ENCODE results near the gene NOM1. TPM values are rescaled to one million over a fixed set of nuclear protein-coding genes. Genes with fewer than 3 reads are reported as not detected.

NOM1 gene
- total RNA-seq, 2 experiments from 2014 or later: 25.5 to 27.6 TPM

DNA sequence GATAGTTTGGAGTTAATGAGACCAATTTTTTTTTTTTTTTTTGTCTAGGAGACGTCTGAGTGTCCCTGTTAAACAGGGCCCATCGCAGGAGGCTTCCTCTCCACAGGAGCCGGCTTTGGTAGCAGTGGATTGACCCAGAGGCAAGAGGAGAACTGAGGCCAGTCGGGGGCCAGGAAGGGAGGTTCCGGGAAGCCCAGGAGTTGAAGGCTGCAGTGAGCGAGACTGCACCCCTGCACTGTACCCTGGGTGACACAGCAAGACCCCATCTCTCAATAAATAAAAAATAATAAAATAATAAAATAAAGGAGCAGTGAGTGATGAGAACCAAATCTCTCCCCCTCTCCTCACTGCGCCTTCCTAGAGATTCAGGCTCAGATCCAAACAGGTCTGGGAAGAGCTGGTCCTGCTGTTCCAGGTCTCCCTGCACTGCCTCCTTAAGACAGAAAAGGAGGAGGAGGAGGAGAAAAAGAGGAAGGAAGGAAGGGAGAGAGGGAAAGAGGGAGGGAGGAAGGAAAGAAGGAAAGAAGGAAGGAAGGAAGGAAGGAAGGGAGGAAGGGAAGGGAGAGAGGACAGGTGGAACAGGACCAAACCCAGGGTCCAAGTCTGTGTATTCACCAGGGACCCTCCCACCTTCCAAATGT, 57.4 kb downstream of the NOM1 start:
- Histone ChIP-seq H3K4me3 (ENCODE audit: low read length) (no peak overlapping the region), H3K27me3 (ENCODE audit: control insufficient read depth in 1 of 2, insufficient read depth in 2 of 2, low read length in 2 of 2) (peaks cover 71 to 77% of the 10 kb centered on the region in 2 experiments), H3K4me1 (ENCODE audit: insufficient read depth, low read length) (peaks cover 31% of the 10 kb centered on the region), H3K36me3 (ENCODE audit: insufficient read depth, low read length) (no peaks in the 10 kb centered on the region), H3K9me3 (ENCODE audit: control insufficient read depth in 1 of 2, insufficient read depth in 1 of 2, low read length in 2 of 2) (peaks cover 0 to 44% of the 10 kb centered on the region in 2 experiments), H3K27ac (ENCODE audit: low read depth in 1 of 2, low read length in 2 of 2) (no peak overlapping the region)
- Mint-ChIP-seq H3K9me3 (no peaks in the 10 kb centered on the region), H3K27ac (no peak overlapping the region), H3K36me3 (ENCODE audit: low read depth) (no peaks in the 10 kb centered on the region), H3K4me1 (ENCODE audit: low read depth) (peaks cover 18% of the 10 kb centered on the region), H3K27me3 (peaks cover 63% of the 10 kb centered on the region), H3K4me3 (peak overlapping the region; percentile 45)
- intact Hi-C loops (cut with DNase I, micrococcal nuclease): no loop called here
- POLR2A ChIA-PET: no interaction called here
- TF ChIP-seq, protein P1, sequence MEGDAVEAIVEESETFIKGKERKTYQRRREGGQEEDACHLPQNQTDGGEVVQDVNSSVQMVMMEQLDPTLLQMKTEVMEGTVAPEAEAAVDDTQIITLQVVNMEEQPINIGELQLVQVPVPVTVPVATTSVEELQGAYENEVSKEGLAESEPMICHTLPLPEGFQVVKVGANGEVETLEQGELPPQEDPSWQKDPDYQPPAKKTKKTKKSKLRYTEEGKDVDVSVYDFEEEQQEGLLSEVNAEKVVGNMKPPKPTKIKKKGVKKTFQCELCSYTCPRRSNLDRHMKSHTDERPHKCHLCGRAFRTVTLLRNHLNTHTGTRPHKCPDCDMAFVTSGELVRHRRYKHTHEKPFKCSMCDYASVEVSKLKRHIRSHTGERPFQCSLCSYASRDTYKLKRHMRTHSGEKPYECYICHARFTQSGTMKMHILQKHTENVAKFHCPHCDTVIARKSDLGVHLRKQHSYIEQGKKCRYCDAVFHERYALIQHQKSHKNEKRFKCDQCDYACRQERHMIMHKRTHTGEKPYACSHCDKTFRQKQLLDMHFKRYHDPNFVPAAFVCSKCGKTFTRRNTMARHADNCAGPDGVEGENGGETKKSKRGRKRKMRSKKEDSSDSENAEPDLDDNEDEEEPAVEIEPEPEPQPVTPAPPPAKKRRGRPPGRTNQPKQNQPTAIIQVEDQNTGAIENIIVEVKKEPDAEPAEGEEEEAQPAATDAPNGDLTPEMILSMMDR (IDR thresholded peaks at IDR 0.05): no peak
- no peak for DNase-seq
- ATAC-seq (ENCODE audit: poor library complexity): no peak
- CTCF ChIA-PET: no interaction called here

DNA sequence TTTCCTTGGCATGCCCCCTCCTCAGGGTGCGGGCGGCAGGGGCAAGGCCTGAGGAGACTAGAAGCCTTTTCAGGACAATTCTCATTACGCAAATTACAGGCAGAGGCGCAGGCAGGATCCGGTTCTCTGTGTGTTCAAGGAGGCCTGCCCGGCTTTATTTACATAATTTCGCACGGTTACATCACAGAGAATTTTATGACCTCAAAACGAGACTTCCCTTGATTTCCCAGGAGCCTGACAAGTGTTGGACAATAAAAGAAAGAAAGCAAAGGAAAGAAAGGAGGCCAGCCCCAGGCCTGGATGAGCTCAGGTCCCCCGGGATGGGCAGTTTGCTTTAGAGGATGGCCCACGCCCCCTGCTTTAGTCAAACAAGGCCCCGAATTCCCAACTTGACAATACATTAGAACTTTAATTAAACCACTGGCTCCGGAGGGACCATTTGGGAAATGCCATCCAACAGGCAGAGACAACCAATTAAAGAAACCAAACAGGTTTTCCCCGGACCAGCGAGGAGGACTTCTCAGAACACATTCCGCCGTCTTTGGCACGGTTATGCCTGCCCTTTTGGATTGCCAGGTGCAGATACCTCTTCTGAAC, 58.1 kb downstream of the NOM1 start:
- no peak for DNase-seq
- H3K27me3 ChIP-seq (ENCODE audit: control insufficient read depth in 1 of 2, insufficient read depth in 2 of 2, low read length in 2 of 2): peaks cover 71 to 77% of the 10 kb centered on the region in 2 experiments
- Mint-ChIP-seq H3K4me3 (peak overlapping the region; percentile 45), H3K9me3 (no peaks in the 10 kb centered on the region), H3K27ac (no peak overlapping the region), H3K4me1 (ENCODE audit: low read depth) (peaks cover 17% of the 10 kb centered on the region), H3K36me3 (ENCODE audit: low read depth) (no peaks in the 10 kb centered on the region), H3K27me3 (peaks cover 65% of the 10 kb centered on the region)
- TF ChIP-seq, protein P1 (IDR thresholded peaks at IDR 0.05): no peak
- ChIA-PET POLR2A (no interaction called here), CTCF (no interaction called here)
- peaks cover 27% of the 10 kb centered on the region for H3K4me1 ChIP-seq (ENCODE audit: insufficient read depth, low read length)
- H3K27ac ChIP-seq (ENCODE audit: low read depth in 1 of 2, low read length in 2 of 2): no peak overlapping the region
- peaks cover 0 to 42% of the 10 kb centered on the region in 2 experiments for H3K9me3 ChIP-seq (ENCODE audit: control insufficient read depth in 1 of 2, insufficient read depth in 1 of 2, low read length in 2 of 2)
- H3K36me3 ChIP-seq (ENCODE audit: insufficient read depth, low read length): no peaks in the 10 kb centered on the region
- ATAC-seq (ENCODE audit: poor library complexity): no peak
- intact Hi-C loops (cut with DNase I, micrococcal nuclease): no loop called here
- H3K4me3 ChIP-seq (ENCODE audit: low read length): no peak overlapping the region

DNA sequence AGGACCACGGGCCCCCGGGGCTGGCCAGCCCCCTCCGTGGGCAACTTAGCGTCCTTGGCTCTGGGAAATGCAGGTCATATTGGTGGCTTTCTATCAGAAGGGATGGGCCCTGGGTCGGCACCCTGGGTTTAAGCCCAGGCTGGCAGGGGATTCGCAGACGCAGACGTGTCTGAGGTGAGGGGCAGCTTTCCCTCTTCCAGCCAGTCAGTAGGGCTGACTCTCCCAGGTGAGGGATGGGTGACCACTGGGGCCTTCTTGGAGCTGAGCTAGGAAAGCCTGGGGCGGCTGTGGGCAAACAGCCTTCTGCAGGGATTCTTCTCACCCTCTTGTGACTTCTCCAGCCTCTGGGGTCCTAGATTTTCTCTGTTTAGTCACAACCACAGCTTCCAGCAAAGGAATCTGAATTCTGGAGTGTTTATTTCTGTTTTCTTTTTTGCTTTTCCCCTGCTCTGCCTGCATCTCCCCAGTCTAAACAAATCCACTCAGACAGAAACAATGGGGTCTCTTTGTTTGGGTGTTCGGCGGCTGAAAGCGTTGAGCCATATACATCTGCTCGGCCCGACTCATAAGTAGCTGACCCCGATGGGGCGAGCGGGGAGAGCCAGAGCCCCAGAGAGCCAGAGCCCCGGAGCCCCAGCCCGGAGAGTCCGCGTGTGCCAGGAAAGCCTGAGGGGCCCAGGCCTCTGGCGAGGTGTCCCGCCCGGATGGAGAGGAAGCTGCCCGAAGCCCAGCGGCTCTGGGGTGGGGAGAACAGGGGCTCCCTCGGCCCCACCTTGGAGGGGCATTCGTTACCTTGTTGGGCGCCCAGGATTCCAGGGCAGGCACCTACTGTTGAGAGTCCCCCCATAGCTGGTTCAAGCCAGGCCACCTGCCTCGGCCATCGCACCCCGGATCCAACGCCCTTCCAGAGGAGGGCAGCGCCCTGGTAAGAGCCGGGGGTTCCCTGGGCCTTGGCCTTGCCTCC, 59.0 kb downstream of the NOM1 start:
- H3K27ac ChIP-seq (ENCODE audit: low read depth in 1 of 2, low read length in 2 of 2): no peak overlapping the region
- Mint-ChIP-seq H3K27ac (no peak overlapping the region), H3K36me3 (ENCODE audit: low read depth) (no peaks in the 10 kb centered on the region), H3K9me3 (no peaks in the 10 kb centered on the region), H3K27me3 (peaks cover 73% of the 10 kb centered on the region), H3K4me1 (ENCODE audit: low read depth) (peaks cover 17% of the 10 kb centered on the region), H3K4me3 (peak overlapping the region; percentile 51)
- peaks cover 26% of the 10 kb centered on the region for H3K4me1 ChIP-seq (ENCODE audit: insufficient read depth, low read length)
- no peak for DNase-seq
- no peak for ATAC-seq (ENCODE audit: poor library complexity)
- POLR2A ChIA-PET: interaction anchor here (0.6 kb wide), 1 partner anchor 35 kb away, joined by 3 read pairs; no protein-coding TSS in a partner anchor
- TF ChIP-seq, protein P1 (IDR thresholded peaks at IDR 0.05): no peak
- intact Hi-C loops (cut with DNase I, micrococcal nuclease): no loop called here
- no peak overlapping the region for H3K4me3 ChIP-seq (ENCODE audit: low read length)
- H3K27me3 ChIP-seq (ENCODE audit: control insufficient read depth in 1 of 2, insufficient read depth in 2 of 2, low read length in 2 of 2): peaks cover 71 to 77% of the 10 kb centered on the region in 2 experiments
- CTCF ChIA-PET: no interaction called here
- H3K36me3 ChIP-seq (ENCODE audit: insufficient read depth, low read length): no peaks in the 10 kb centered on the region
- peaks cover 0 to 34% of the 10 kb centered on the region in 2 experiments for H3K9me3 ChIP-seq (ENCODE audit: control insufficient read depth in 1 of 2, insufficient read depth in 1 of 2, low read length in 2 of 2)
